IMR-90 (cell line): ENCODE results near the gene CSE1L. TPM values are rescaled to one million over a fixed set of nuclear protein-coding genes. Genes with fewer than 3 reads are reported as not detected.

Experiments
- ATAC-seq: fragments of 200-7000 bp; cut with Tn5 transposase; 2 replicates; pipeline ENCODE4 v1.9.1; 2020; ENCODE audit warnings: low read depth, mild to moderate bottlenecking, moderate library complexity
- BruUV-seq: library from RNA; stranded (reverse); fragments of 400-500 nt; replicated peaks from 2 replicates; lab custom pipeline; 2021; lab: Mats Ljungman, UMichigan
- CTCF ChIA-PET: fragments of 300-600 bp; formaldehyde crosslinking; extraction: SDS; loops from one replicate; lab custom pipeline; 2021; ENCODE audit warnings: antibody characterized with exemption; lab: Yijun Ruan, JAX
- POLR2A ChIA-PET: fragments of 300-600 bp; sonication (Branson Sonifier 250); formaldehyde crosslinking; loops from one replicate; lab custom pipeline; 2022; ENCODE audit warnings: antibody characterized with exemption; ENCODE audit not compliant: unreplicated experiment; lab: Charles Lee
- DNase-seq: peaks from one replicate; pipeline ENCODE4 v3.0.0; 2013
- H2AFZ ChIP-seq: replicated peaks from 2 replicates; pipeline ENCODE3; 2013; ENCODE audit warnings: low read length, mild to moderate bottlenecking; ENCODE audit not compliant: poor library complexity
- H2AK5ac ChIP-seq: 2 replicates; pipeline ENCODE4 v1.6.1; 2013; ENCODE audit warnings: low read depth, low read length, inconsistent platforms
- H2AK9ac ChIP-seq: replicated peaks from 2 replicates; pipeline ENCODE3; 2013; ENCODE audit warnings: mild to moderate bottlenecking, low read depth, low read length, moderate library complexity; ENCODE audit not compliant: poor library complexity
- H2BK120ac ChIP-seq: 2 replicates; pipeline ENCODE4 v1.6.1; 2013; ENCODE audit warnings: low read depth, low read length, inconsistent platforms
- H2BK15ac ChIP-seq: 3 replicates; pipeline ENCODE4 v1.6.1; 2013; ENCODE audit warnings: low read depth, low read length, inconsistent platforms
- H2BK20ac ChIP-seq: 2 replicates; pipeline ENCODE4 v1.6.1; 2013; ENCODE audit warnings: low read depth, mild to moderate bottlenecking, inconsistent platforms, low read length, moderate library complexity
- H2BK5ac ChIP-seq: 2 replicates; pipeline ENCODE4 v1.6.1; 2013; ENCODE audit warnings: mild to moderate bottlenecking, low read depth, low read length, inconsistent platforms; ENCODE audit not compliant: poor library complexity, severe bottlenecking
- H3K14ac ChIP-seq: replicated peaks from 2 replicates; pipeline ENCODE4 v1.6.1; 2013; ENCODE audit warnings: low read depth, low read length, inconsistent platforms
- H3K18ac ChIP-seq: 2 replicates; pipeline ENCODE4 v1.6.1; 2013; ENCODE audit warnings: low read depth, low read length, control low read depth
- H3K23ac ChIP-seq: 2 replicates; pipeline ENCODE4 v1.6.1; 2013; ENCODE audit warnings: low read depth, low read length, inconsistent platforms
- H3K27ac ChIP-seq: 2 replicates; pipeline ENCODE4 v1.5.1; 2013; ENCODE audit warnings: mild to moderate bottlenecking, control low read depth, low read length; ENCODE audit not compliant: insufficient read depth
- H3K27me3 ChIP-seq: 2 replicates; pipeline ENCODE4 v1.6.1; 2013; ENCODE audit warnings: low read length; ENCODE audit not compliant: control insufficient read depth, insufficient read depth
- H3K36me3 ChIP-seq: 2 replicates; pipeline ENCODE4 v1.6.1; 2013; ENCODE audit warnings: low read length, mixed read lengths; ENCODE audit not compliant: control insufficient read depth, insufficient read depth
- H3K4ac ChIP-seq: 2 replicates; pipeline ENCODE4 v1.6.1; 2013; ENCODE audit warnings: low read depth, low read length, inconsistent platforms
- H3K4me1 ChIP-seq: 2 replicates; pipeline ENCODE4 v1.6.1; 2013; ENCODE audit warnings: low read length, mixed read lengths; ENCODE audit not compliant: control insufficient read depth, insufficient read depth
- H3K4me2 ChIP-seq: 2 replicates; pipeline ENCODE4 v1.6.1; 2013; ENCODE audit warnings: low read depth, mild to moderate bottlenecking, control low read depth, low read length, moderate library complexity
- H3K4me3 ChIP-seq: 2 replicates; pipeline ENCODE4 v1.5.1; 2013; ENCODE audit warnings: low read depth, mild to moderate bottlenecking, control low read depth, low read length, moderate library complexity; ENCODE audit not compliant: insufficient read depth
- H3K56ac ChIP-seq: 2 replicates; pipeline ENCODE4 v1.6.1; 2013; ENCODE audit warnings: low read length, inconsistent platforms; ENCODE audit not compliant: insufficient read depth; ENCODE audit errors: extremely low read depth
- H3K79me1 ChIP-seq, 2 experiments: 2 replicates each; pipeline ENCODE4 v1.6.1; 2013; ENCODE audit warnings: low read length in 2 of 2, inconsistent platforms in 1 of 2, low read depth in 1 of 2
- H3K9ac ChIP-seq: 2 replicates; pipeline ENCODE4 v1.6.1; 2013; ENCODE audit warnings: low read depth, low read length, control low read depth
- H3K9me1 ChIP-seq: 2 replicates; pipeline ENCODE4 v1.6.1; 2013; ENCODE audit warnings: low read length, inconsistent platforms; ENCODE audit not compliant: insufficient read depth
- H3K9me3 ChIP-seq: 2 replicates; pipeline ENCODE4 v1.6.1; 2013; ENCODE audit warnings: low read length; ENCODE audit not compliant: control insufficient read depth, insufficient read depth
- H4K20me1 ChIP-seq: 2 replicates; pipeline ENCODE4 v1.6.1; 2013; ENCODE audit warnings: low read length, inconsistent platforms; ENCODE audit not compliant: insufficient read depth
- H4K5ac ChIP-seq: 2 replicates; pipeline ENCODE4 v1.6.1; 2013; ENCODE audit warnings: mild to moderate bottlenecking, low read depth, low read length, control low read depth
- H4K8ac ChIP-seq, 2 experiments: 2 replicates each; pipeline ENCODE4 v1.6.1; 2013; ENCODE audit warnings: low read depth in 2 of 2, low read length in 2 of 2, control low read depth in 1 of 2, inconsistent platforms in 1 of 2
- H4K91ac ChIP-seq: 2 replicates; pipeline ENCODE4 v1.6.1; 2013; ENCODE audit warnings: low read depth, low read length, inconsistent platforms; ENCODE audit not compliant: insufficient read depth
- BHLHE40 ChIP-seq: fragments of 150-350 bp; IDR thresholded peaks from 2 replicates; pipeline ENCODE4 v1.6.1; 2016; ENCODE audit warnings: mild to moderate bottlenecking, low read depth, low read length
- CEBPB ChIP-seq: IDR thresholded peaks from 2 replicates; pipeline ENCODE4 v1.6.1; 2012; ENCODE audit warnings: low read depth, low read length, improper control_type of control experiment
- CHD1 ChIP-seq: IDR thresholded peaks from 2 replicates; pipeline ENCODE4 v1.6.1; 2012; ENCODE audit warnings: low read depth, low read length, improper control_type of control experiment
- CTCF ChIP-seq: conservative IDR thresholded peaks from 2 replicates; pipeline ENCODE4 v1.5.1; 2012; ENCODE audit warnings: mild to moderate bottlenecking, low read depth, low read length, improper control_type of control experiment
- ELK1 ChIP-seq: fragments of 150-350 bp; IDR thresholded peaks from 2 replicates; pipeline ENCODE4 v1.6.1; 2016; ENCODE audit warnings: low read depth, mild to moderate bottlenecking, low read length, moderate library complexity, borderline replicate concordance
- FOS ChIP-seq: fragments of 150-350 bp; IDR thresholded peaks from 2 replicates; pipeline ENCODE4 v1.6.1; 2016; ENCODE audit warnings: low read depth, low read length
- MAFK ChIP-seq: IDR thresholded peaks from 2 replicates; pipeline ENCODE4 v1.6.1; 2012; ENCODE audit warnings: low read depth, low read length, improper control_type of control experiment
- MAZ ChIP-seq: IDR thresholded peaks from 2 replicates; pipeline ENCODE4 v1.6.1; 2012; ENCODE audit warnings: low read depth, mild to moderate bottlenecking, low read length, improper control_type of control experiment, moderate library complexity, borderline replicate concordance
- MXI1 ChIP-seq: IDR thresholded peaks from 2 replicates; pipeline ENCODE4 v1.6.1; 2012; ENCODE audit warnings: low read depth, mild to moderate bottlenecking, low read length, moderate library complexity, borderline replicate concordance
- NFE2L2 ChIP-seq: fragments of 150-350 bp; IDR thresholded peaks from 2 replicates; pipeline ENCODE4 v1.6.1; 2016; ENCODE audit warnings: low read depth, mild to moderate bottlenecking, low read length
- POLR2A ChIP-seq: IDR thresholded peaks from 2 replicates; pipeline ENCODE4 v1.6.1; 2012; ENCODE audit warnings: mild to moderate bottlenecking, low read depth, low read length
- RAD21 ChIP-seq: IDR thresholded peaks from 2 replicates; pipeline ENCODE4 v1.6.1; 2012; ENCODE audit warnings: low read length, improper control_type of control experiment
- RCOR1 ChIP-seq: IDR thresholded peaks from 2 replicates; pipeline ENCODE4 v1.6.1; 2012; ENCODE audit warnings: mild to moderate bottlenecking, low read length, improper control_type of control experiment; ENCODE audit not compliant: insufficient replicate concordance
- RFX5 ChIP-seq: IDR thresholded peaks from 2 replicates; pipeline ENCODE4 v1.8.0; 2012; ENCODE audit warnings: low read depth, mild to moderate bottlenecking, low read length, moderate library complexity
- SMC3 ChIP-seq: fragments of 150-350 bp; IDR thresholded peaks from 2 replicates; pipeline ENCODE4 v1.6.1; 2016; ENCODE audit warnings: low read depth, mild to moderate bottlenecking, antibody characterized with exemption, low read length, moderate library complexity
- USF2 ChIP-seq: fragments of 150-350 bp; IDR thresholded peaks from 2 replicates; pipeline ENCODE4 v1.6.1; 2017; ENCODE audit warnings: mild to moderate bottlenecking, antibody characterized with exemption, low read length, low read depth
- WGBS, 2 experiments: methylation state at CpG; one replicate each; pipeline versions ENCODE4 v1.1.5 to v1.1.7; 2013; ENCODE audit warnings: missing lambda C conversion rate in 2 of 2; ENCODE audit not compliant: insufficient read length in 1 of 2; ENCODE audit errors: extremely low coverage in 2 of 2; 5-methylcytosine and 5-hydroxymethylcytosine counted together
- dilution Hi-C: fragments of 300-500 bp; cut with HindIII; formaldehyde crosslinking; loops from one replicate; pipeline ENCODE4 v1.14.3; 2018; ENCODE audit warnings: low sequenced_read_pairs; ENCODE audit not compliant: unreplicated experiment
- in situ Hi-C: fragments of 300-500 bp; cut with MboI; formaldehyde crosslinking; loops from 3 replicates; pipeline ENCODE4 v1.14.3; 2019; ENCODE audit warnings: low sequenced_read_pairs, inconsistent platforms, mixed read lengths
- intact Hi-C: fragments of 100-400 bp; cut with micrococcal nuclease; formaldehyde crosslinking; loops from 2 replicates; pipeline ENCODE4 v1.10.0; 2022
- polyA plus RNA-seq, 3 experiments: library from polyadenylated mRNA; depleted of rRNA; stranded (reverse); fragments of >200 nt; gene quantifications; 2 replicates each; pipeline ENCODE4 v1.2.3, GENCODE V29; 2012; ENCODE audit warnings: low replicate concordance in 1 of 3
- total RNA-seq: library from RNA; depleted of rRNA; stranded (reverse); fragments of >200 nt; gene quantifications from 2 replicates; pipeline ENCODE4 v1.2.3, GENCODE V29; 2012

Gene CSE1L
- total and polyA plus RNA-seq, 2 of the 4 experiments (the other 2 are of a cell fraction): 34.3 to 81.7 TPM

GRCh38 chr20:49063279-49063678 is 17.2 kb downstream of the CSE1L start:
- Histone ChIP-seq H2BK120ac (no peak overlapping the region), H3K4me2 (no peak overlapping the region), H3K27ac (no peak overlapping the region), H3K79me1 (peaks cover 22 to 23% of the 10 kb centered on the region in 2 experiments), H2BK15ac (no peak overlapping the region), H3K14ac (no peak overlapping the region), H3K9me1 (no peaks in the 10 kb centered on the region), H3K56ac (no peak overlapping the region), H4K91ac (no peak overlapping the region), H3K9ac (no peak overlapping the region), H2BK5ac (no peak overlapping the region), H3K27me3 (no peaks in the 10 kb centered on the region), H4K5ac (no peak overlapping the region), H3K9me3 (no peaks in the 10 kb centered on the region), H2AK9ac (no peak overlapping the region), H4K8ac (no peak overlapping the region), H3K4ac (no peak overlapping the region), H3K18ac (no peak overlapping the region), H3K23ac (no peak overlapping the region), H2AFZ (no peak overlapping the region), H3K4me3 (no peak overlapping the region), H2BK20ac (no peak overlapping the region), H3K4me1 (no peaks in the 10 kb centered on the region), H2AK5ac (no peak overlapping the region), H4K20me1 (no peaks in the 10 kb centered on the region; the same call in 1 of the 2 replicates), H3K36me3 (peaks cover 20% of the 10 kb centered on the region)
- DNase-seq (no peak), ATAC-seq (no peak)
- intact Hi-C loops (no loop called here), in situ Hi-C loops (no loop called here), dilution Hi-C loops (no loop called here)
- CTCF ChIA-PET: interaction anchor here (0.6 to 1.0 kb wide), 2 partner anchors 13 to 67 kb away, joined by 3 to 4 read pairs; no protein-coding TSS in a partner anchor
- POLR2A ChIA-PET: no interaction called here
- no TSS peak for BruUV-seq
- no CpG with 5 or more reads among the region's 3 CpGs for WGBS, 2 experiments
- TF ChIP-seq POLR2A: no peak
- TF ChIP-seq NFE2L2: no peak
- no peak for TF ChIP-seq FOS
- TF ChIP-seq CEBPB: no peak
- no peak for TF ChIP-seq MAZ
- TF ChIP-seq USF2: no peak
- TF ChIP-seq RFX5: no peak
- no peak for TF ChIP-seq ELK1
- TF ChIP-seq RAD21: no peak
- no peak for TF ChIP-seq MXI1
- no peak for TF ChIP-seq CHD1
- no peak for TF ChIP-seq MAFK
- no peak for TF ChIP-seq SMC3
- no peak for TF ChIP-seq BHLHE40
- TF ChIP-seq RCOR1: no peak
- no peak for TF ChIP-seq CTCF
